Esophagus squamous epithelium (tissue), 5 donors: ENCODE data around the gene SUPT6H. TPM values are rescaled to one million over a fixed set of nuclear protein-coding genes. Genes with fewer than 3 reads are reported as not detected.

Experiments used
- DNase-seq: peaks from one replicate; lab custom pipeline; 2025; lab: John Stamatoyannopoulos, UW
- H3K27ac ChIP-seq, 4 donors: fragments of 200-600 bp; sonication (generic); one replicate each; pipeline ENCODE4 v1.5.1; 2016 to 2019; ENCODE audit warnings: mild to moderate bottlenecking in 1 of 4
- H3K27me3 ChIP-seq, 4 donors: fragments of 200-600 bp; sonication (generic); 1 replicate in 3 of 4; 2 replicates in 1 of 4; pipeline versions ENCODE4 v1.5.1 to v1.6.0; 2017 to 2021; ENCODE audit warnings: antibody characterized with exemption in 1 of 4
- H3K36me3 ChIP-seq, 3 donors: fragments of 200-600 bp; sonication (generic); one replicate each; pipeline ENCODE4 v1.5.1; 2016 to 2019
- H3K4me1 ChIP-seq, 3 donors: fragments of 200-600 bp; sonication (generic); one replicate each; pipeline ENCODE4 v1.5.1; 2017 to 2019
- H3K4me3 ChIP-seq, 4 donors: fragments of 200-600 bp; sonication (generic); 1 replicate in 3 of 4; 2 replicates in 1 of 4; pipeline ENCODE4 v1.5.1; 2016 to 2019; ENCODE audit warnings: mild to moderate bottlenecking in 2 of 4, moderate library complexity in 1 of 4
- H3K9me3 ChIP-seq, 3 donors: fragments of 200-600 bp; sonication (generic); one replicate each; pipeline ENCODE4 v1.5.1; 2016 to 2019
- CTCF ChIP-seq, 6 experiments: fragments of 450-650 bp in 4 of 6; fragments of 200-600 bp in 2 of 6; sonication (generic) in 2 of 6; IDR thresholded peaks; one replicate each; pipeline ENCODE4 v1.5.1; 2016 to 2019; ENCODE audit warnings: antibody characterized with exemption in 6 of 6, mild to moderate bottlenecking in 4 of 6, moderate library complexity in 4 of 6
- POLR2A ChIP-seq, 4 donors: fragments of 450-650 bp; IDR thresholded peaks; one replicate each; pipeline ENCODE4 v1.6.1; 2017; ENCODE audit warnings: antibody characterized with exemption in 4 of 4, mild to moderate bottlenecking in 4 of 4, moderate library complexity in 3 of 4
- WGBS, 2 donors: methylation state at CpG; one replicate each; pipeline ENCODE4 v1.1.5; 2018; 5-methylcytosine and 5-hydroxymethylcytosine counted together
- intact Hi-C: fragments of 100-400 bp; cut with DNase I; formaldehyde crosslinking; loops from one replicate; pipeline ENCODE4 v1.15.0; 2022
- small RNA-seq, 4 donors: library from RNA; depleted of rRNA; stranded (forward); fragments of <200 nt; gene quantifications; one replicate each; pipeline ENCODE3, GENCODE V24; 2016
- total RNA-seq, 4 donors: library from RNA; depleted of rRNA; stranded (reverse); fragments of >200 nt; gene quantifications; one replicate each; pipeline ENCODE4 v1.1.0, GENCODE V29; 2016
- donor health status: DM: yes; HTN: yes; CAD: no.

SUPT6H gene
- total RNA-seq, 4 donors from 2014 or later: 26.4 to 59.3 (median 48.8) TPM

- DNase-seq: no peak
- Histone ChIP-seq H3K27me3 (no peaks in the 10 kb centered on the region), H3K36me3 (peaks cover 7 to 35% (median 22%) of the 10 kb centered on the region in 3 donors), H3K9me3 (no peaks in the 10 kb centered on the region), H3K4me1 (peaks cover 30 to 64% (median 37%) of the 10 kb centered on the region in 3 donors), H3K4me3 (no peak overlapping the region), H3K27ac (no peak overlapping the region)
- intact Hi-C loops: no loop called here
- WGBS, 2 donors: 81 to 94% methylated on average over 8 to 9 of the region's 10 CpGs
- TF ChIP-seq POLR2A (IDR thresholded peaks at IDR 0.05) (no peak), CTCF (IDR thresholded peaks at IDR 0.05) (no peak)
Measured at GRCh38 chr17:28751600-28752366, 89.8 kb downstream of the SUPT6H start.

Small RNAs within 50 kb of the gene (small RNA-seq; reads per million reads assigned to genes)
- gene SNORD42A: 0 reads per million in 4 donors
- gene SNORD42B: 0 to 0.07 (median 0) reads per million in 4 donors
- 0 reads per million in 4 donors for gene SNORD4A
- gene SNORD4B: 0 reads per million in 4 donors

Other genes starting within 250 kb of the SUPT6H start
- gene SLC13A2, start 188.6 kb upstream of the SUPT6H start, total RNA-seq: not detected
- gene FOXN1, start 155.9 kb upstream of the SUPT6H start, total RNA-seq: 10 to 100 TPM; 10.5 to 17.0 (median 14.8) TPM
- 10 to 100 TPM; 17.4 to 25.3 (median 21.1) TPM for gene UNC119, start 109.6 kb upstream of the SUPT6H start, total RNA-seq
- 10 to 100 TPM; 31.7 to 66.7 (median 42.5) TPM for gene PIGS, start 90.7 kb upstream of the SUPT6H start, total RNA-seq
- 10 to 100 TPM; 27.0 to 57.0 (median 44.3) TPM for gene ALDOC, start 85.3 kb upstream of the SUPT6H start, total RNA-seq
- 10 to 100 TPM; 10.0 to 28.3 (median 16.2) TPM for gene SPAG5, start 63.2 kb upstream of the SUPT6H start, total RNA-seq
- gene RSKR, start 48.0 kb upstream of the SUPT6H start, total RNA-seq: 1 to 10 TPM; 3.1 to 9.9 (median 7.7) TPM
- gene BLTP2, start 17.0 kb upstream of the SUPT6H start, total RNA-seq: 10 to 100 TPM; 37.4 to 81.8 (median 75.5) TPM
- gene SDF2, start 299 bp upstream of the SUPT6H start, total RNA-seq: 10 to 100 TPM; 20.3 to 38.3 (median 34.6) TPM
- 1 to 10 TPM in 1 of 4 donors, under 1 TPM in 2, not detected in 1; 0.48 to 1.1 (median 0.64) TPM for gene PROCA1, start 49.7 kb downstream of the SUPT6H start, total RNA-seq
- gene RAB34, start 55.7 kb downstream of the SUPT6H start, total RNA-seq: 10 to 100 TPM; 27.6 to 98.0 (median 65.1) TPM
- 100 to 1,000 TPM; 236 to 881 (median 571) TPM for gene RPL23A, start 57.8 kb downstream of the SUPT6H start, total RNA-seq
- 10 to 100 TPM in 3 of 4 donors, 1 to 10 TPM in 1; 8.8 to 17.0 (median 13.0) TPM for gene TLCD1, start 64.0 kb downstream of the SUPT6H start, total RNA-seq
- gene NEK8, start 66.6 kb downstream of the SUPT6H start, total RNA-seq: 1 to 10 TPM; 1.1 to 7.3 (median 2.6) TPM
- 10 to 100 TPM; 25.0 to 39.8 (median 33.0) TPM for gene TRAF4, start 81.8 kb downstream of the SUPT6H start, total RNA-seq
- 10 to 100 TPM in 2 of 4 donors, 1 to 10 TPM in 2; 8.0 to 16.4 (median 11.2) TPM for gene FAM222B, start 180.6 kb downstream of the SUPT6H start, total RNA-seq
- 10 to 100 TPM; 24.7 to 41.6 (median 37.8) TPM for gene ERAL1, start 192.8 kb downstream of the SUPT6H start, total RNA-seq
- 10 to 100 TPM; 44.8 to 81.8 (median 65.2) TPM for gene FLOT2, start 235.5 kb downstream of the SUPT6H start, total RNA-seq
- 10 to 100 TPM; 10.3 to 17.0 (median 14.9) TPM for gene DHRS13, start 240.9 kb downstream of the SUPT6H start, total RNA-seq